SH-SY5Y (cell line): ENCODE data around the gene GGT6.

ENCODE experiments used
- GATA2 ChIP-seq: IDR thresholded peaks from 2 replicates; pipeline ENCODE4 v1.6.1; 2011; ENCODE audit warnings: mild to moderate bottlenecking, low read depth, low read length
- GATA3 ChIP-seq: IDR thresholded peaks from 2 replicates; pipeline ENCODE4 v1.6.1; 2011; ENCODE audit warnings: low read depth, mild to moderate bottlenecking, low read length, moderate library complexity

Gene GGT6

GRCh38 chr17:4522661-4523060 is 37.7 kb downstream of the GGT6 start:
- no peak for TF ChIP-seq GATA3

GRCh38 chr17:4520894-4521600 is 39.3 kb downstream of the GGT6 start:
- TF ChIP-seq GATA2 (no peak), GATA3 (no peak)

- TF ChIP-seq GATA2 (no peak), GATA3 (no peak)
Measured at GRCh38 chr17:4520060-4520893, 40.1 kb downstream of the GGT6 start.

- TF ChIP-seq GATA2 (no peak), GATA3 (no peak)
Measured at GRCh38 chr17:4519361-4519788, 41.0 kb downstream of the GGT6 start.

GRCh38 chr17:4518901-4519300 is 41.5 kb downstream of the GGT6 start:
- TF ChIP-seq GATA3 (no peak), GATA2 (no peak)

- no peak for TF ChIP-seq GATA3
- TF ChIP-seq GATA2 = no peak
Measured at GRCh38 chr17:4516735-4517134, 43.6 kb downstream of the GGT6 start.

- TF ChIP-seq GATA3 = no peak
- TF ChIP-seq GATA2 = no peak
Measured at GRCh38 chr17:4515501-4515900, 44.9 kb downstream of the GGT6 start.

GRCh38 chr17:4514779-4515178 is 45.6 kb downstream of the GGT6 start:
- TF ChIP-seq GATA3 = no peak
- TF ChIP-seq GATA2 = no peak

- TF ChIP-seq GATA3 (no peak), GATA2 (no peak)
Measured at GRCh38 chr17:4514206-4514605, 46.2 kb downstream of the GGT6 start.

- TF ChIP-seq GATA3 = no peak
- TF ChIP-seq GATA2 = no peak
Measured at GRCh38 chr17:4513113-4514032, 47.0 kb downstream of the GGT6 start.

- TF ChIP-seq GATA3 (no peak), GATA2 (no peak)
Measured at GRCh38 chr17:4512156-4513112, 47.9 kb downstream of the GGT6 start.

GRCh38 chr17:4511199-4511932 is 49.0 kb downstream of the GGT6 start:
- TF ChIP-seq GATA2 (no peak), GATA3 (no peak)
